Upper lobe of right lung (tissue), 1 donor: ENCODE measurements around the gene TEAD1. TPM values are rescaled to one million over a fixed set of nuclear protein-coding genes. Genes with fewer than 3 reads are reported as not detected.
A peak's percentile ranks its signal among the peaks of the same experiment; 100 is the strongest.

ENCODE experiments used
- ATAC-seq: fragments of 200-7000 bp; cut with Tn5 transposase; one replicate; pipeline ENCODE4 v1.9.1; 2020; ENCODE audit warnings: mild to moderate bottlenecking, moderate library complexity
- DNase-seq: peaks from one replicate; pipeline ENCODE4 v3.0.0-alpha.2; 2020
- H3K27ac ChIP-seq: fragments of 200-600 bp; one replicate; pipeline ENCODE4 v1.8.0; 2022
- H3K27me3 ChIP-seq: fragments of 200-600 bp; one replicate; pipeline ENCODE4 v1.8.0; 2022; ENCODE audit warnings: mild to moderate bottlenecking
- H3K36me3 ChIP-seq: fragments of 200-600 bp; one replicate; pipeline ENCODE4 v1.8.0; 2022
- H3K4me1 ChIP-seq: fragments of 200-600 bp; one replicate; pipeline ENCODE4 v1.8.0; 2022
- H3K4me3 ChIP-seq: fragments of 200-600 bp; one replicate; pipeline ENCODE4 v1.8.0; 2022; ENCODE audit warnings: mild to moderate bottlenecking
- H3K9me3 ChIP-seq: fragments of 200-600 bp; one replicate; pipeline ENCODE4 v1.8.0; 2022
- intact Hi-C: fragments of 100-400 bp; cut with DNase I; formaldehyde crosslinking; loops from one replicate; pipeline ENCODE4 v1.11.0; 2022
- total RNA-seq: library from RNA; stranded (reverse); fragmentation: NEBNext Ultra II Directional; extraction: Animal tissue kit (Norgen Biotek cat#: 25700); gene quantifications from one replicate; pipeline ENCODE4 v1.2.1, GENCODE V29; 2021
- TF ChIP-seq, protein P1 (sequence below): fragments of 200-600 bp; IDR thresholded peaks from one replicate; pipeline ENCODE4 v1.8.0; 2022; ENCODE audit warnings: antibody characterized with exemption
- donor health status: DM: no; HTN: yes; CAD: no; lungs with severe emphysema.

TEAD1 gene
- total RNA-seq, 1 donor from 2014 or later: 72.3 TPM

DNA sequence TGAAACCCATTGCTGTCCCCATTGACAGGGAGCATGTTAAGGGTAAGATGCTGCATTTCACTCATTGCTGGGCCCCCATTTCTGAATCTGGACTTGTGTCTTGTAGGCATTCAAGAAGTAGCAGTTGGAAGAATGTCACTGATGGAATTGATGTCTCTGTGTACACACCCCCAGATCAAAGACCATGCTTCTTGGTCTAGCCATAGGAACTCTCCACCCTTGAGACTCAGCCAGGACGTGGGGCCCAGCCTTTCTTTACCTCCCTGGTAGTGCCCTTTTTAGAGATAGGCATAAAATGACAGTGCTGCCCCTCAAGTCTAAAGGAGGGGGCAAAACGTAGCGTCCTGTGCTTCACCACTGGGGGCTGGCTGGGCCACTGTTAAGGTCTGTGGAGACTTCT, 135.1 kb downstream of the TEAD1 start:
- H3K4me1 ChIP-seq: peaks cover 23% of the 10 kb centered on the region
- H3K36me3 ChIP-seq: no peaks in the 10 kb centered on the region
- H3K27ac ChIP-seq: no peak overlapping the region
- ATAC-seq (no peak), DNase-seq (no peak)
- intact Hi-C loops: no loop called here
- TF ChIP-seq, protein P1, sequence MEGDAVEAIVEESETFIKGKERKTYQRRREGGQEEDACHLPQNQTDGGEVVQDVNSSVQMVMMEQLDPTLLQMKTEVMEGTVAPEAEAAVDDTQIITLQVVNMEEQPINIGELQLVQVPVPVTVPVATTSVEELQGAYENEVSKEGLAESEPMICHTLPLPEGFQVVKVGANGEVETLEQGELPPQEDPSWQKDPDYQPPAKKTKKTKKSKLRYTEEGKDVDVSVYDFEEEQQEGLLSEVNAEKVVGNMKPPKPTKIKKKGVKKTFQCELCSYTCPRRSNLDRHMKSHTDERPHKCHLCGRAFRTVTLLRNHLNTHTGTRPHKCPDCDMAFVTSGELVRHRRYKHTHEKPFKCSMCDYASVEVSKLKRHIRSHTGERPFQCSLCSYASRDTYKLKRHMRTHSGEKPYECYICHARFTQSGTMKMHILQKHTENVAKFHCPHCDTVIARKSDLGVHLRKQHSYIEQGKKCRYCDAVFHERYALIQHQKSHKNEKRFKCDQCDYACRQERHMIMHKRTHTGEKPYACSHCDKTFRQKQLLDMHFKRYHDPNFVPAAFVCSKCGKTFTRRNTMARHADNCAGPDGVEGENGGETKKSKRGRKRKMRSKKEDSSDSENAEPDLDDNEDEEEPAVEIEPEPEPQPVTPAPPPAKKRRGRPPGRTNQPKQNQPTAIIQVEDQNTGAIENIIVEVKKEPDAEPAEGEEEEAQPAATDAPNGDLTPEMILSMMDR: no peak
- no peak overlapping the region for H3K4me3 ChIP-seq
- no peaks in the 10 kb centered on the region for H3K9me3 ChIP-seq
- no peaks in the 10 kb centered on the region for H3K27me3 ChIP-seq

DNA sequence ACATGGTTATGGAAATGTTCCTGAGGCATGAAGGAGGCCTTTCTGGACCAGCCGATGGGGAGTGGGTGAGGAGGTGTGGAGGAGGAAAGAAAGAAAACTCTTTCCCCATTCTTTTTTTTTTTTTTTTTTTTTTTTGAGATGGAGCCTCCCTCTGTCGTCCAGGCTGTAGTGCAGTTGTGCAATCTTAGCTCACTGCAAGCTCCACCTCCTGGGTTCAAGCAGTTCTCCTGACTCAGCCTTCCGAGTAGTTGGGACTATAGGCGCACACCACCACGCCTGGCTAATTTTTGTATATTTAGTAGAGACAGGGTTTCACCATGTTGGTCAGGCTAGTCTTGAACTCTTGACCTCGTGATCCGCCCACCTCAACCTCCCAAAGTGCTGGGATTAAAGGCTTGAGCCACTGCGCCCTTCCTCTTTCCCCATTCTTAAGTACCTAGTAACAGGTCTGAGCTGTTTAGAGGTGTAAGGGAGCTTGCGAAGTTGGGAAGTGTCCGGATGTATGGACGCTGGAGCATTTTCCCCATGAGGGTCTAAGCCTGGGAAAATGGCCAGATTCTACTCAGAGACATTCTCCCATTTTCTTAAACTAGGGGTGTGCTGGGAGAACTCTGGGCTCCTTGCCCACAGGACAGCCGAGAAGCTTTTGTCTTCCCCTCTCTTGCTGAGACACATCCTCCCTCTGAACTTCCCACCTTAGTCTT, 135.8 kb downstream of the TEAD1 start:
- Histone ChIP-seq H3K27ac (no peak overlapping the region), H3K4me1 (peaks cover 27% of the 10 kb centered on the region)
- peak; percentile 10 for ATAC-seq

DNA sequence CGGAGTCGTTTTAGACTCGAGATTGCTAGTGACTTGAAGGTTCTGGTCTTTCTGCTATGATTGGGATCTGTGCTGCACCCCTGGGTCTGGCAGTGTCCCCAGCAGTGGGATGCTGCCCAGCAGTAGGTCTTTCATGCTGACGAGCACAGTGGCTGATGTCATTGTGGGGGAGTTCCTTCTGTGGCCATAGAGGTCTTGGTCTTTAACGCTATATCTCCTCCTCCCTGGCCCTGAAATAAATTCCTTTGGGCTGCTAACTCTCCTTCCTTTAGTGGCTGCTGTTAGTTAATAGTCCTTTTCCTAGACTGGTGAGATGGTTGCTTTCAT, 136.3 kb downstream of the TEAD1 start:
- intact Hi-C loops: no loop called here
- TF ChIP-seq, protein P1: no peak
- Histone ChIP-seq H3K4me3 (no peak overlapping the region), H3K9me3 (no peaks in the 10 kb centered on the region), H3K36me3 (no peaks in the 10 kb centered on the region), H3K27me3 (no peaks in the 10 kb centered on the region), H3K4me1 (peaks cover 32% of the 10 kb centered on the region), H3K27ac (no peak overlapping the region)
- no peak for DNase-seq
- no peak for ATAC-seq

More for the DNA sequence above, 135.8 kb downstream of the TEAD1 start:
- DNase-seq: no peak
- intact Hi-C loops: no loop called here
- Histone ChIP-seq H3K9me3 (no peaks in the 10 kb centered on the region), H3K36me3 (no peaks in the 10 kb centered on the region), H3K27me3 (no peaks in the 10 kb centered on the region), H3K4me3 (no peak overlapping the region)
- TF ChIP-seq, protein P1: no peak

DNA sequence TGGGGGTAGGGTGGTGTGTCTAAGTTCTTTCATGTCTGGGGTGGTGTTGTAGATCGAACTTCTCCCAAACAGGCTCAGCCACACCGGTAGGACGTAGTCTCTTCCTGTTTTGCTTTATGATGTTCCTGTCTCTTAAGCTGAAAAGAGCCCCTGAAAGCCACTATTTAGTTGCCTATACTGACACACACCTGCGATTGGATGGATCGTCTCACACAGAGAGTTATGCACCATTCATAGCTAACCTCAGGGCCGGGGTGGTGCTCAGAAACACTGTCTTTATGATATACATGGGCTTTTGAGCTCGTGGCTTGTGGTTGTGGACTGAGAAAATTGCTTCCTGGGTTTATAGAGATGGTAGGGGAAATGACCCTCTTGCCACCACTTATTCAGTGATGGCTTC, 137.6 kb downstream of the TEAD1 start:
- Histone ChIP-seq H3K27me3 (no peaks in the 10 kb centered on the region), H3K36me3 (no peaks in the 10 kb centered on the region), H3K9me3 (no peaks in the 10 kb centered on the region), H3K27ac (no peak overlapping the region), H3K4me1 (peaks cover 41% of the 10 kb centered on the region), H3K4me3 (no peak overlapping the region)
- TF ChIP-seq, protein P1: no peak
- intact Hi-C loops: no loop called here
- ATAC-seq (no peak), DNase-seq (no peak)

DNA sequence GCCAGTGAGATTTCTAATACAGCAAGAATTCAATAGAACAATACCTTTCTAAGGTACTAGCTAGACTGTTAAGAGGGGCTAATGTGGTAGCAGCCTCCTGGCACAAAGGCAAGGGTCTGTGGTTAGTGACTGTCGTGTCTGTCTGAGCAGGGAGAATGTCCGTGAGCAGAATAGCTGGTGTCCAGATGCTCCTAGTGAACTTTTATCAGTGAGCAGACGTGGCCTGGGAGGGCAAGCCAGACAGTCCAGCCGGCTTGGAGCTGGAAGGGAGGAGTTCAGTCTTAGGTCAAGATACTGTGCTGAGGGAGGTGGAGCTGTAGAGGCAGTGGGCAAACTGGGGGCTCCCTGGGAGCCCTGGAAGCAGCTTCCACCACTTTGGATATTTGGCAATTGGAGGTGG, 138.6 kb downstream of the TEAD1 start:
- peaks cover 41% of the 10 kb centered on the region for H3K4me1 ChIP-seq
- no peak overlapping the region for H3K4me3 ChIP-seq
- no peaks in the 10 kb centered on the region for H3K9me3 ChIP-seq
- intact Hi-C loops: no loop called here
- no peak for DNase-seq
- TF ChIP-seq, protein P1: no peak
- no peaks in the 10 kb centered on the region for H3K36me3 ChIP-seq
- ATAC-seq: no peak
- H3K27me3 ChIP-seq: no peaks in the 10 kb centered on the region
- H3K27ac ChIP-seq: no peak overlapping the region
